GM19025 (cell line): ENCODE data around the gene RNF10.
"Not testable (repeated sequence)": the region's sequence is repeated elsewhere in the genome, so short reads cannot be mapped to it uniquely, and the experiment has no call there.

Source experiments
- ATAC-seq: cut with Tn5 transposase; IDR thresholded peaks from one replicate; pipeline ENCODE4 v1.9.1; 2021; ENCODE audit warnings: mild to moderate bottlenecking, low read depth, moderate library complexity; ENCODE audit not compliant: unreplicated experiment

RNF10 gene

GRCh38 chr12:120534203-120534702, at the start of gene RNF10:
TSS of gene RNF10 (plus strand) at chr12:120534356. CDS start at chr12:120534812, 456 bp downstream.
- peak; percentile 65 for ATAC-seq

GRCh38 chr12:120485961-120486881, 47.9 kb upstream of the RNF10 start:
- no peak for ATAC-seq

GRCh38 chr12:120487552-120487951, 46.6 kb upstream of the RNF10 start:
- not testable (repeated sequence) for ATAC-seq

GRCh38 chr12:120488057-120488640, 46.0 kb upstream of the RNF10 start:
- ATAC-seq: no peak

- no peak for ATAC-seq
These were observed 45.1 kb upstream of the RNF10 start for GRCh38 chr12:120489018-120489417.

GRCh38 chr12:120490325-120490724, 43.8 kb upstream of the RNF10 start:
- no peak for ATAC-seq

- no peak for ATAC-seq
These were observed 43.2 kb upstream of the RNF10 start for GRCh38 chr12:120490833-120491512.

GRCh38 chr12:120495186-120495730, 38.9 kb upstream of the RNF10 start:
- ATAC-seq: no peak

GRCh38 chr12:120495731-120496412, 38.3 kb upstream of the RNF10 start, which contains the start of gene DYNLL1:
TSS of gene DYNLL1 (plus strand) at chr12:120496113. CDS start at chr12:120496422, 309 bp downstream.
- ATAC-seq: peak; percentile 94

- no peak for ATAC-seq
These were observed 37.5 kb upstream of the RNF10 start for GRCh38 chr12:120496413-120497340.

GRCh38 chr12:120497524-120498150, 36.5 kb upstream of the RNF10 start:
- ATAC-seq: no peak

GRCh38 chr12:120498870-120499515, 35.2 kb upstream of the RNF10 start:
- no peak for ATAC-seq

GRCh38 chr12:120500581-120500980, 33.6 kb upstream of the RNF10 start:
- no peak for ATAC-seq

- no peak for ATAC-seq
These were observed 29.6 kb upstream of the RNF10 start for GRCh38 chr12:120504587-120504986.

- ATAC-seq: no peak
These were observed 25.6 kb upstream of the RNF10 start for GRCh38 chr12:120508537-120508936.

- ATAC-seq: no peak
These were observed 20.2 kb upstream of the RNF10 start for GRCh38 chr12:120514002-120514401.

- ATAC-seq: no peak
These were observed 18.7 kb upstream of the RNF10 start for GRCh38 chr12:120515496-120515895.

- not testable (repeated sequence) for ATAC-seq
These were observed 14.8 kb upstream of the RNF10 start for GRCh38 chr12:120519324-120519723.
